GM10248 (cell line): ENCODE measurements around the gene CTNS.

Experiments used
- CTCF ChIA-PET: fragments of 300-600 bp; sonication (Branson Sonifier 250); formaldehyde crosslinking; extraction: SDS; loops from one replicate; lab custom pipeline; 2021; ENCODE audit warnings: antibody characterized with exemption; lab: Yijun Ruan, JAX
- POLR2A ChIA-PET: fragments of 350-650 bp; sonication (Branson Sonifier 250); formaldehyde crosslinking; extraction: SDS; loops from one replicate; lab custom pipeline; 2020; ENCODE audit warnings: antibody characterized with exemption; lab: Yijun Ruan, JAX
- DNase-seq: peaks from one replicate; pipeline ENCODE4 v3.0.0; 2012; ENCODE audit errors: extremely low spot score
- TF ChIP-seq, protein P1 (sequence below): IDR thresholded peaks from 2 replicates; pipeline ENCODE4 v1.5.1; 2012; ENCODE audit warnings: mild to moderate bottlenecking, low read depth; ENCODE audit errors: extremely low read depth, missing control alignments, control extremely low read depth

The CTNS gene

DNA sequence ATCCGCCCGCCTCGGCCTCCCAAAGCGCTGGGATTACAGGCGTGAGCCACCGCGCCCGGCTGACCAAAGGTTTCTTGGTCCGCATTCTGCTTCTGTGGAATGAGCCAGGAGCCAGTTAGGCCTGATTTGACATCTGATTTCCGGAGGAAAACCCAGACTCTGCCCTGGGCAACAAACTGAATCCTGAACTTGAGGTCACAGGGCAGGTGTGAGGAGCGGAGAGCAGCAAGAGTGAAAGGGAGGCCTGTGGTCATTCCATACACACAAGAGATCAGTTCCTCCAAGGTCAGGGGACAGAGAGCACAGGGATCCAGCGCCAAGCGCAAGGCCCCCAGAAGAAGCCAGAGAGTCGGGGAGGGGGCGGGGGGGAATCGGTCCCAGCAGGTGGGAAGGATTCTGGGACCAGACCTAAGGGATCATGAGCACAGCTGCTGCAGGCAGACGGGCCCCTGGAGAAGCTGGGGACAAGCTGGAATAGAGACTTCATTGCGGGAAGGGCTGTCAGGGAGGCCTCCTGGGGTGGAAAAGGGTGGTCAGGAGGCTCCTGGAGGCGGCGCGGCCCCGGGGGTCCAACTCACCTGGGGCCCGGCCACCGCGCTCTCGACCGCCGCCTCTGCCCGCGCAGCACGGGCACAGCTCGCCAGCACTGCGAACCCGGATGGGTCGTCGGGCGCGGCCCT lies 946 bp upstream of the CTNS start:
- DNase-seq, result no peak
- ChIA-PET CTCF (interaction anchor here (0.7 to 2.5 kb wide), 13 partner anchors 9 to 211 kb away, joined by 3 to 9 read pairs (median 3); partner anchors contain the start of genes EMC6, HASPIN, NCBP3 and TAX1BP3), POLR2A (interaction anchor here (0.6 to 1.0 kb wide), 4 partner anchors 22 to 857 kb away, joined by 3 to 6 read pairs (median 4); partner anchors contain the start of genes HASPIN and NCBP3)
- TF ChIP-seq, protein P1, sequence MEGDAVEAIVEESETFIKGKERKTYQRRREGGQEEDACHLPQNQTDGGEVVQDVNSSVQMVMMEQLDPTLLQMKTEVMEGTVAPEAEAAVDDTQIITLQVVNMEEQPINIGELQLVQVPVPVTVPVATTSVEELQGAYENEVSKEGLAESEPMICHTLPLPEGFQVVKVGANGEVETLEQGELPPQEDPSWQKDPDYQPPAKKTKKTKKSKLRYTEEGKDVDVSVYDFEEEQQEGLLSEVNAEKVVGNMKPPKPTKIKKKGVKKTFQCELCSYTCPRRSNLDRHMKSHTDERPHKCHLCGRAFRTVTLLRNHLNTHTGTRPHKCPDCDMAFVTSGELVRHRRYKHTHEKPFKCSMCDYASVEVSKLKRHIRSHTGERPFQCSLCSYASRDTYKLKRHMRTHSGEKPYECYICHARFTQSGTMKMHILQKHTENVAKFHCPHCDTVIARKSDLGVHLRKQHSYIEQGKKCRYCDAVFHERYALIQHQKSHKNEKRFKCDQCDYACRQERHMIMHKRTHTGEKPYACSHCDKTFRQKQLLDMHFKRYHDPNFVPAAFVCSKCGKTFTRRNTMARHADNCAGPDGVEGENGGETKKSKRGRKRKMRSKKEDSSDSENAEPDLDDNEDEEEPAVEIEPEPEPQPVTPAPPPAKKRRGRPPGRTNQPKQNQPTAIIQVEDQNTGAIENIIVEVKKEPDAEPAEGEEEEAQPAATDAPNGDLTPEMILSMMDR, result no peak

DNA sequence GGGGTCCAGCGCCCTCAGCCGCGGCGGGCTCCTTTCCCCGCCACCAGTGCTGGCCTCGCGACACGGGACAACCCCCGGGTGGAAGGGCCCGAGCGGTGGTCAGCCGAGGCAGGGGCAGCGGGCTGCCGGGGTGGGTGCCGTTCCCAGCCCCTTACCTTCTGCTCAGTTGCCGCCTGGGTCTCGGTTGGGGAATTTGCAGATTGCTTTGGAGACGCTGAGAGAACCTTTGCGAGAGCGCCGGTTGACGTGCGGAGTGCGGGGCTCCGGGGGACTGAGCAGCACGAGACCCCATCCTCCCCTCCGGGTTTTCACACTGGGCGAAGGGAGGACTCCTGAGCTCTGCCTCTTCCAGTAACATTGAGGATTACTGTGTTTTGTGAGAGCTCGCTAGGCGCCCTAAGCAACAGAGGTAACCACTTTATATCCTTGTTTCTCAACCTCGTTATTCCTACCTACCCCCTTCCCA lies 381 bp downstream of the CTNS start:
- TF ChIP-seq, protein P1, result no peak
- CTCF ChIA-PET, result interaction anchor here (1.0 to 2.5 kb wide), 5 partner anchors 9 to 101 kb away, joined by 3 to 9 read pairs (median 5); partner anchors contain the start of gene HASPIN
- no peak for DNase-seq
- POLR2A ChIA-PET, result interaction anchor here (0.7 kb wide), 1 partner anchor 30 kb away, joined by 3 read pairs; no protein-coding TSS in a partner anchor

DNA sequence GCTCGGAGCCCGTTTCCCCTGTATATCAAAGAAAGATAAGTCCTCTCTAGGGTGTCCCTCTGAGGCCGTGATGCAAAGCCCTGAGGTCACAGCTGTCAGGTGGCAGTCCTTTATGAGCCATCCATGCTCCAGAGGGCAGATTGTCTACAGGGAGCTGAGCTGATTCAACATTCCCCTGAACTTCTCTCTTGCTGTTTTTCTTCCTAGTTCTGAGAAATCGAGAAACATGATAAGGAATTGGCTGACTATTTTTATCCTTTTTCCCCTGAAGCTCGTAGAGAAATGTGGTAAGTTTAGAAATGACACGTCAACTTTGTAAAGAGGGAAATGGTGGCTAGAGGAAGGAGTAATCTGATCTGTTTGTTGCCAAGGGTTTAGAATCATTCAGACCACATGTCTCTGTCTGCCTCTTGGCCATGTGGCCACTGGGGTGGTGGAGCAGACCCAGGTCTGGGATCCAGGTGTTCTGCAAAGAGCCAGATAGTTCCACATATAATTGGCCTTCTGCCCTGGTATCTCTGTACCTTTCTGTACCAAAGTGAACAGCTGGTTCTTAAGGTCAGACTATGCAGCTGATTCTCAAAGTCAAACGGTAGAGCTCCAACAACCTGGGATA lies 3.5 kb downstream of the CTNS start:
- DNase-seq, result no peak
- TF ChIP-seq, protein P1, result no peak
- CTCF ChIA-PET, result interaction anchor here (0.7 to 1.2 kb wide), 3 partner anchors 10 to 59 kb away, joined by 3 read pairs; no protein-coding TSS in a partner anchor
- POLR2A ChIA-PET, result no interaction called here

DNA sequence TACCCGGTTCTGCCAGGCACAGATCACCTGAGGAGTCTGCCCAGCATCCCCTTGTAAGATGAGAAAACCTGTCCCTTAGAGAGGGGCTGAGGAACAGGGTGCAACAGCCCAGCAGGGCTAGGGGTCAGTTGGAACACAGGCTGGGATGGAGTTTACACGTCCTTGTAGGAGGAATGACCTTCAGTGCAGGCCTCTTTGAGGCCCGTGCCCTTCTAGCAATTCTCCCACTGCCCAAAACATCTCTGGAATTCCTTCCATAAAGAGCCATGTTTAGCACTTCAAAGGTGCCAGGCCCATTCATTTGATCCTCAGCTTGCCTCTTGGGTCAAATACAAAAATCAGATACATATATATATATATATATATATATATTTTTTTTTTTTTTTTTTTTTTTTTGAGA lies 4.5 kb downstream of the CTNS start:
- CTCF ChIA-PET, result interaction anchor here (1.1 to 1.2 kb wide), 2 partner anchors 9 to 38 kb away, joined by 3 read pairs; no protein-coding TSS in a partner anchor
- POLR2A ChIA-PET, result no interaction called here
- DNase-seq, result no peak
- TF ChIP-seq, protein P1, result no peak

DNA sequence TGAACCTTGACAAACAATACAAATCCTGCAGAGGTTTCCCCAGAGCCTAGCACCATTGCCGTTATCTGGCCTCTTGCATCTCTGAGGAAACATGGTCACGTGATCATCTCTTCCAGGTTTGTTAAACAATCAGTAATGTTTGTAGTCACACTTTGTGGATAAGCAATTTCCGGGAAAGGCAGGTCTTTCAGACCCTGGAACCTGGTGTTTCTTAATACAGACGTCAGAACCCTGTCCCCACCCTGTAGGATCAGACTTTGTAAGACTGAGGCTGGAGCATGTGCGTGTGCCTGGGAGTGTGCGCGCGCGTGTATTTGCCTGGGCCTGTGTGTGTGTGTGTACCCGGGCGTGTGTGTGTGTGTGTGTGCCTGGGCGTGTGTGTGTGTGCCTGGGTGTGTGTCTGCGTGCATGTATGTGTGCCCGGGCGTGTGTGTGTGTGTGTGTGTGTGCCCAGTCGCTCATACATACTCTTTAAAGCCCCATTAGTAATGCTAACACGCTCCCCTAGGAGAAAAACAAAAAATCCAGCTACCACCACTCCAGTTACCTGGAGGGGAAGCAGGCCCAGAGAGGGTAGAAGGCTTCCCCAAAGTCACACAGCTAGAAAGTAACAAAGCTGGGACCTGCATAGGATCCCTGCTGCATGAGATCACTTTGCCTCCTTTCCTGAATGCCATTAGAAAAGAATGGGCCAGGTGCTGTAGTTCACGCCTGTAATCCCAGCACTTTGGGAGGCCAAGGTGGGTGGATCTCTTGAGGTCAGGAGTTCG lies 5.3 kb downstream of the CTNS start:
- ChIA-PET CTCF (no interaction called here), POLR2A (no interaction called here)
- TF ChIP-seq, protein P1, result no peak
- DNase-seq, result no peak

DNA sequence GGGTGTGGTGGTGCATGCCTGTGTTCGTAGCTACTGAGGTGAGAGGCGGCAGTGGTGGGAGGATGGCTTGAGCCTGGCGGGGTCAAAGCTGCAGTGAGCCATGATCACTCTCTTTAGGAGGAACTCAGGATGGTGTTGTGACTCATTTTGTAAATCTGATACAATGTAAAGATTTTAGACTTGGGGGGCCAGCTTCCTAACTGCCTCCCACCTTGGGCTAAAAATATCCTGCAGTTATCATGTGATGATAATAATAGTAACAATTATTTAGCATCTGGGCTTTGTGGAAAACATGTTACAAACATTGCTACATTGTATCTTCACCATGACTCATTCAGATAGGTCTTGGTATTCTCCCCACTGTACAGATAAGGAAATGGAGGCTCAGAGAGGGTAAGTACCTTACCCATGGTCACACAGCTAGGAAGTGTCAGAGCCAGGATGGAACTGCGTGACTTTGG lies 7.4 kb downstream of the CTNS start:
- TF ChIP-seq, protein P1, result no peak
- POLR2A ChIA-PET, result no interaction called here
- CTCF ChIA-PET, result interaction anchor here (1.0 to 2.4 kb wide), 4 partner anchors 22 to 93 kb away, joined by 3 to 7 read pairs (median 3); no protein-coding TSS in a partner anchor
- no peak for DNase-seq
